Glomerular endothelial cell (primary cell): ENCODE results near the gene CCNYL1. TPM values are rescaled to one million over a fixed set of nuclear protein-coding genes. Genes with fewer than 3 reads are reported as not detected.
"Not testable (repeated sequence)": the region's sequence is repeated elsewhere in the genome, so short reads cannot be mapped to it uniquely, and the experiment has no call there.

Experiments
- DNase-seq: peaks from one replicate; pipeline ENCODE4 v3.0.0-alpha.2; 2011; ENCODE audit warnings: low read depth, low spot score; ENCODE audit errors: extremely low read depth
- total RNA-seq: library from RNA; depleted of rRNA; stranded (reverse); fragments of >200 nt; gene quantifications from 2 replicates; pipeline ENCODE4 v1.2.3, GENCODE V29; 2015

CCNYL1 gene
- total RNA-seq, 1 donor from 2014 or later = 54.1 TPM

DNA sequence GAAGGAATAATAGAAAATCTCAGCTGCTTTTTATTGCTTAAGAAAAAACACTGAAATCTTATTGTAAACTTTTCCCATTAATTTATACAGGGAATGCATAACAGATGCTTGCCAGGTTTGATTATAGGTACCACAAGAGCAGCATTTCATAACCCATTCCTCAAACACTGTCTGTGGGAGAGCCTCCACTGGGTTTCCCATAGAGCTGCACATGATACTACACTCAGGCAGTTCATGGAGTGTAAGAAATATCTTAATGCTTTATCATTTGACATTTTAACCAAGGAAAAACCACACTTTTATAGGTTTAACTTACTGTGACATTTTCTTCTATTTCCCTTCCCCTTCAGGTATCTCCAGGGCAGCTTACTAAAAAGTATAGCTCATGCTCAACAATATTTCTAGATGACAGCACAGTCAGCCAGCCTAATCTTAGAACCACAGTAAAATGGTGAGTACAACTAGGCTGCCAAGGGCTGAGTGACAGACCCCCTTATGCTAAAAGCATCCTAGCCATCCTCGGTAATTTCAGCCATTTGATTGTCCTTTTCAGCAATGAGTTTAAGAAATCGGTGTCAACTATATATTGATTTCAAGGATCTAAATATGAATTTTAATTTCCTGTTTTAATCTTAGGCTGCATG lies 22.3 kb downstream of the CCNYL1 start:
- DNase-seq = no peak

DNA sequence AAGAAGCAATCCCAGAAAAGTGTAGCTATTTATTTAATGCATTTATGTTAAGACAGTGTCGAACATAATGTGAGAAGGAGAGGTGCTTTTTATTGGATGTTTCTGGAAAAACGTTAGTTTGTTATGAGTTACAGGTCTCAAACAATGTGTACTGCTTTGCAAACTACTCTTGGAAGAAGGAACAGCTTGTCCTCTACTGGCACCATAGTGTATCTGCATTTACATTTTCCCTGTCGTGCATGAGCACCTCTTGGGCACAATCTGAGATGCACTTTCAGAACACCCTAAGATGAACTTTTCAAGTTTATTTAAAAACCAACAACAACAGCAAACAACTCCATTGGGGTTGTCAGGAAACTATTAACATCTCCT lies 22.8 kb downstream of the CCNYL1 start:
- DNase-seq = no peak

- no peak for DNase-seq
Observed at GRCh38 chr2:207734636-207735512, 23.4 kb downstream of the CCNYL1 start.

- not testable (repeated sequence) for DNase-seq
Observed at GRCh38 chr2:207735513-207735859, 24.0 kb downstream of the CCNYL1 start.

DNA sequence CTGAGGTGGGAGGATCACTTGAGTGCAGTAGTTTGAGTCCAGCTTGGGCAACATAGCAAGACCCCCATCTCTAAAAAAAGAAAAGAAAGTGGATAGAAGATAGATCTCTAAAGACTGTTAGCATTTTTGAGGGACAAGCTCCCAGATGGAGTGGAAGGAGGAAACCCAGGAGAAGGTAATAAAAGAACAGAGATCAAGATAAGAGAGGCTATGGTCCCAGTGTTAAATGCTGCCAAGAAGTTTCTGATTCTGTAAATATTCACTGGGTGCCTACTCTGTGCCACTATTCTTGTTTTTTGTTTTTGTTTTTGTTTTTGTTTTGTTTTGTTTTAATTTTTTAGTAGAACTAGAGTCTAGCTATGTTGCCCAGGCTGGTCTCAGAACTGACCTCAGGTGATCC lies 32.1 kb downstream of the CCNYL1 start:
- no peak for DNase-seq

DNA sequence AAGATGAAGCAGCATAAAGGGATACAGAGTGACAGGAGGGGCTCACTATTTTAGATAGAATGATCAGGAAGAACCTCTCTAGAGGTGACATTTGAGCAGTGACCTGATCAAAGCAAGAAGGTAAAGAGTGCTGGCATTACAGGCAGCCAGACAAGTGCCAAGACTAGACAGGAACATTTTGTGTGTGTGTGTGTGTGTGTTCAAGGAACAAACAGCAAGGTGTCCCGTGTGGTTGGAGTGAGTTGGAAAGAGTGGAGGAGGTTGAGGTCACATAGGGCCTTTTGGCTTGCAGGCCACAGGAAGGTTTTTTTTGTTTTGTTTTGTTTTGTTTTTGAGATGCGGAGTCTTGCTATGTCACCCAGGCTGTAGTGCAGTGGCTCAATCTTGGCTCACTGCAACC lies 32.6 kb downstream of the CCNYL1 start:
- no peak for DNase-seq

GRCh38 chr2:207744451-207744850 lies 33.0 kb downstream of the CCNYL1 start:
- no peak for DNase-seq

DNA sequence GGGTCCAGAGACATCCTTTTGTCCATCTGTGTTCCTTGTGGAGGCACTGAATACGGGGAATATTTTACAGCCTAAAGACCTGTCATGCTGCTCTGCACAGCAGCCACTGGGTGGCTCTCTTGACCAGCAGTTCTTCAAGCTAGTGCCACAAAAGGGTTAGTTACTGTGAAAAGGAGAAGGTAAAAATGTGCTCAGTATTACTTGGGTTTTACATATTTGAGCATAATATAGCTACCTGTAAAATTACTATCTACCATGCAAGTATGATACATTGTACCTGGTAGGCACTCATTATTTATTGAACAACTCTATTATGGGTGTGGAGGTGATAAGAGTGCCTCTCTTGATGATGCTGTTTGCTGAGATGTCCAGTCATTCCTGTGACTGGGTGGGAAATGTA lies 34.7 kb downstream of the CCNYL1 start:
- no peak for DNase-seq

- DNase-seq = no peak
Observed at GRCh38 chr2:207747653-207748560, 36.5 kb downstream of the CCNYL1 start.

- no peak for DNase-seq
Observed at GRCh38 chr2:207748993-207749392, 37.6 kb downstream of the CCNYL1 start.

GRCh38 chr2:207749873-207750272 lies 38.4 kb downstream of the CCNYL1 start:
- no peak for DNase-seq

GRCh38 chr2:207750345-207750744 lies 38.9 kb downstream of the CCNYL1 start:
- no peak for DNase-seq

DNA sequence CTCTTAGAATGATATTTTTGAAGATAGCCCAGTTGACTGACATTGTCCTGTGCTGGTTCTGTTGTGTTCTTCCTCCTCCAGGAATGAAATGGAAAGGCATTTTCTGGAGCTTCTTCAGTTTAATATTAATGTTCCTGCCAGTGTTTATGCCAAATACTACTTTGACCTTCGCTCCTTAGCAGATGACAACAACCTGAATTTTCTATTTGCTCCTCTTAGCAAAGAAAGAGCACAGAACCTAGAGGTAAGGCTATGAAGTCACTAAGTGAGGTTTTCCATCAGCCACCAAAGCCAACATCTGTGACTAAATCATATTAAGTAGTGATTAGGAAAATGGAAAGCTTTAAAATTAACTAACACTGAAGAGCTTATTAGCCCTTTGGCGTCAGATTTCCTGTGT lies 39.4 kb downstream of the CCNYL1 start:
- DNase-seq = no peak

DNA sequence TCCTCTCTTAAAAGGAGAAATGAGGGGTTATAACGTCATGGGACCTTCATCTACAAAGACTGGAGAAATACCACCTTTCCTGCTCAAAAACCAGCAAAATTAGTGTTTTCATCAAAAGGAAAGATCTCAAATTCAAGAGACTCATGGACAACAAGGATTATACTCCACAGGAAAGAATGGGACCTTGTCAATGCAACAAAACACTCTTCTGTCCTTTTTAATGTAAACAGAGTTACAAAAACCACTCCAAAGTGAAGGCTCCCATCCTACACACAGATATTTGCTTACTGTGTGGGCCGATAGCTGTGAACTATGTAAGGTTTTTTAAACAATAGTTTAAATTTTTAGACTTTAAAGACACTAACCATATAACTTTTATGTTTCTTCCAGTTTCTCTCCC lies 42.2 kb downstream of the CCNYL1 start:
- DNase-seq = not testable (repeated sequence)

GRCh38 chr2:207754498-207755383 lies 43.3 kb downstream of the CCNYL1 start:
- DNase-seq = no peak

DNA sequence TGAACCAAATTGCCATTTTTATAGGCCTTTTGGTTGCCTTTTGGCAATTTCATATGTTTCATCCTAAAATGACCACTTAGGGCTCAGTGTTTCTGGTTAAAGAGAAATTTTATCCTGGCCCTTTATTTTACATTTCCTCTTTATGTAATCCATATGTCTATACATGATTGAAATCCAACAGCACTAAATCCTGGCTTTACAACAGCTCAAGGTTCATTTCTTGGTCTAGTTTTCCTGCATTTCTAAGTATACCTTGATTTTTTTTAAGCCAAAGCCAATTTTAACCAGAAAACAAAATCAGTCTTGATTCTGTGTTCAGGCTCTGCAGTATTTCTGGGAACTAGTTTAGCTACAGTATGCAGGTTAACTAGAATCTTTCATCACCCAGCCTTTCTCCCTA lies 46.6 kb downstream of the CCNYL1 start:
- DNase-seq = no peak

- DNase-seq = no peak
Observed at GRCh38 chr2:207759890-207760289, 48.5 kb downstream of the CCNYL1 start.

GRCh38 chr2:207760453-207760852 lies 49.0 kb downstream of the CCNYL1 start:
- no peak for DNase-seq

GRCh38 chr2:207761426-207761825 lies 50.0 kb downstream of the CCNYL1 start:
- DNase-seq = not testable (repeated sequence)

DNA sequence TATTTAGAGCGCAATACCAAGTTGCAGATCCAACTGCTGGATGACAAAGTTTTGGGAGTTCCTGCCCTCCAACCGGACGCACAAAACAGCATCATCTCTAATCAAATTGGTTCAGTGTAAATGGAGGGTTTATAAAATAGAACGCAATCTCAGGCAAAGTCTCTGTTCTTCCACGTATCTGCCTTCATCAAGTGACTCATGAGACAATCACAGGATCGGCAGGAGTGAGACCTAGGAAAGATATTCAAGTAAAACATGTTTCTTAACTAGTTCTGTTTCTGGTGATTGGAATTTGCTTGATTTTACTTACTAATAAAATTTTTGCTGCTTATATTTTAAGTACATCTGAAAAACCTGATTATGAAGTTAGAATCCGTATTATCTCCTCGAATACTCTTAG lies 50.7 kb downstream of the CCNYL1 start:
- DNase-seq = no peak
